Middle frontal gyrus (tissue), 1 donor: ENCODE data around the gene PRKAG2.

Source experiments
- DNase-seq: peaks from one replicate; pipeline ENCODE4 v3.0.0-alpha.2; 2015; ENCODE audit warnings: low spot score; ENCODE audit errors: extremely low spot score

Gene PRKAG2

DNA sequence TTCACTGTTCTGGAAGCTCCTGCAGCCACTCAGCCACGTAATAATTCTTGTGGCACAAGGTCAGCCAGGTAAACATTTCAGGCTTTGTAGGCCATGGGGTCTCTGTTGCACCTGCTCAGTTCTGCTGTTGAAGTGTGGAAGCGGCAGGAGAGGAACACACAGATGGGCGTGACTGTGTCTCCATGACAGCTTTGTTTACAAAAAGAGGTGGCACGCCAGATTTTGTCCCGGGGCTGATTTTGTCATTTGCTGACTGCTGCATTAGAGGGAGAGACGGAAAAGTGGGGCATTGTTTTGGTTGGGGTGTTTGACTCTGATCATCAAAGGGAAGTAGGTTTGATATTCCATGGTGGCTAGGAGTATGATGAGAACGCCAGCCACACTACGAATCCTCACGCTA lies 103.1 kb downstream of the PRKAG2 start:
- DNase-seq: no peak

DNA sequence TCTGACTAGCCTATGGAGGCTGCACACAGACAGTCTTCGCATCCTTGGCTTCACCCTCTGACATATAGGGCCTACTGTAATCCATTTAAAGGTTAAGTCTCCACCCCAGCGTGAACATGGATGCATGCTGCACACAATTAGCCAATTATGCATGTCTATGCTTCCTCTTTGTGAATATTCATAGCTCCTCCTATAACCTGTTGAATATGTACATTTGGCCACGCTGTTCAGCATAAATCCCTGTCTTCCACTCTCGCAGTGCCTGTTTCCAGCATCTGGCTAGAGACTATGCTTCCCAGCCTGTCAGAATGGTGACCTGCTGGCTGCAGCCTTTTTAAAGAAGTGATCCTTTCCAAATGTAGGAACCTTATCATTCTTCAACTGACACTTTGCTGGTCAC lies 106.7 kb downstream of the PRKAG2 start:
- no peak for DNase-seq

DNA sequence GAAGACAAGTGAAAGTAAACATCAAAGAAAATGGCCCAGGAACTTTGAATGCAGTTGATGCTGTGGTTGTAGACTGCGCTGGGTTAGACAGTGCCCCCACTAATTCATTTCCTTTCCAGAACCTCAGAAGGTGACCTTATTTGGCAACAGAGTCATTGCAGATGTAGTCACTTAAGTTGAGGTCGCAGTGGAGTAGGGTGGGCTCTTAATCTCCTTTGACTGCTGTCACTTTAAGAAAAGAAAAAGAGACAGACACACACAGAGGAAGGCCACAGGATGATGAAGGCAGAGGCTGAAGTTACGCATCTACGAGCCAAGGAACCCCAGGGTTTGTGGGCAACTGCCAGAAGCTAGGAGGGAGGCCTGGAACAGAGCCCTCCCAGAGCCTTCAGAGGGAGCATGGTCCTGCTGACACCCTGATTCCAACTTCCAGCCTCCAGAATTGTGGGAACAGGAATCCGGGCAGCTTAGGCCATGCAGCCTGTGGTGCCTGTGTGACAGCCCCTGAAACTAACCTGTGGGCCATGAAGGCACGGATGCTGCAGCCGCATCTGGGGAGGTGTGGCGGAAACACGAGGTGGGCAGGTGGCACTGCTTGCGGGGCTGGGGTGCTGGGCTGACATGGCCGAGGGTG lies 107.6 kb downstream of the PRKAG2 start:
- no peak for DNase-seq

DNA sequence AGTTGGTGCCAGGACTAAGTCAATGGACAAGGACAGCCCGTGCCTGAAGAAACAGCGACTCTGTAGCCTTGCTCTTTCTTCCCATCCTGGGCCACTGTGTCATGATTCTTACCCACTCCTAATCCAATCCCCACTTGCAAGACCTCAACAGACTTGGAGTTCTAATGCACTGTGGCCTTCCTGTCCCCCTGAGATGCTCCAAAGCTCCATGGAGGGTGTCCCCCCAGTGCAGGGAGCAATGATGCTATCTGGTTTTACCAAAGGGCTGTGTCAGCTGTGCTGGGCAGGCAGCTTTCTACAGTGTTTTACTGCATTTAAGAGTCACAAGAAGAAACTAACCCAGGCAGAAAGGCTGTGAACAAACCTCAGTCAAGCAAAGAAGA lies 108.1 kb downstream of the PRKAG2 start:
- DNase-seq: no peak

DNA sequence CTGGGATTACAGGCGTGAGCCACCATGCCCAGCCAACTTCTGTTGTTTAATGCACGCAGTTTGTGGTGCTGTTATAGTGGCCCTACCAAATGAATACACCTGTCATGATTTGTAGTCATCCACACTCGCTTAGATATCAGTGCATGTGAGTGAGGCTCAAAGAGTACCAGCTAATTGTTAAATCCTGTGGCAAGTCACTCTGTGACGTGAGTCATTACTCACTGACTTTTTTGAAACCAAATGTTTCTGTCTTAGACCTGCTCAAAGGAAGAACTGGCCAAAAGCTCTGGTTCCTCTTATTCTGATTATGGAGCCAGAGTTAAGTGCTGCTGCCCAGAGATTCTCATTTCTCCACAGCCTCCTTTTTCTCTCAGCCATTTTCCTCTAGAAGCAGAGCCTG lies 109.4 kb downstream of the PRKAG2 start:
- no peak for DNase-seq

DNA sequence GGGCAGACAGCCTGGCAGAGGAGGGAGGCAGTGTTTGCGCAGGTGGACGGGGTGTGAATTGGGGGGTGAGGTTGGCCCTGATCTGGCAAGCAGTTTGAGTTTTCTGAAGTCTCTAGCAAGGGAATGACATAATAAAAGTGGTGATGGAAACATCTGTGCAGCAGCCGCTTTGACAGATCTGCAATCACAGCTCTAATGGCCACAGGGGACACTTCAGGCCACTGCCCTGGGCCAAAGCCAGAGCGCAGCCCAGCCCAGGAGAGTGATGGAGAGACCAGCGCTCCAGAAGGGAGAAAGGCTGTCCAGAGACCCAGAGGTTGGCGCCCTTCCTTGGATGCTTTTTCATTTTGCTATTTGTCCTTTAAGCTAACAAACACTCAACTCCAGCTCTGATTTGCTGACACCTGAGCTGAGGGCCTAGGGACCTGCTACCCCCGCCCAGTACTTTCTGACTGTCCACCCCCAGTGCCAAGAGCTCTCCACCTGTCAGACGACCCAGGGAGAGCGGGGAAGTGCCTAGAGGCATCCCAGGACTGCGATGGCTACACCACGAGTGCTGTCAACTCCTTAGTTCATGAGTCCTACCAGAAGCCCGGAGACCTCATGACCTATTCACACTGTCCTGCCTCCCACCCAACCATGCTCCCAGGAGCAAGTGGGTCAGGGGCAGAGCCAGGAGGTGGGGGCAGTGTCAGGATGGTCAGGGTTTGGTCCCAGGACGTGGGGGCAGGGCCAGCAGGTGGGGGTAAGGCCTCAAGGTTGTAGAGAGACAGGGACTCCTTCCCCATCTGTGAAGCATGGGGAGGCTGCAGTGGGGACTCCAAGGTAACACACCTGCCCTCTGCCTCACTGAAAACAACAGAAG lies 112.6 kb downstream of the PRKAG2 start:
- no peak for DNase-seq

DNA sequence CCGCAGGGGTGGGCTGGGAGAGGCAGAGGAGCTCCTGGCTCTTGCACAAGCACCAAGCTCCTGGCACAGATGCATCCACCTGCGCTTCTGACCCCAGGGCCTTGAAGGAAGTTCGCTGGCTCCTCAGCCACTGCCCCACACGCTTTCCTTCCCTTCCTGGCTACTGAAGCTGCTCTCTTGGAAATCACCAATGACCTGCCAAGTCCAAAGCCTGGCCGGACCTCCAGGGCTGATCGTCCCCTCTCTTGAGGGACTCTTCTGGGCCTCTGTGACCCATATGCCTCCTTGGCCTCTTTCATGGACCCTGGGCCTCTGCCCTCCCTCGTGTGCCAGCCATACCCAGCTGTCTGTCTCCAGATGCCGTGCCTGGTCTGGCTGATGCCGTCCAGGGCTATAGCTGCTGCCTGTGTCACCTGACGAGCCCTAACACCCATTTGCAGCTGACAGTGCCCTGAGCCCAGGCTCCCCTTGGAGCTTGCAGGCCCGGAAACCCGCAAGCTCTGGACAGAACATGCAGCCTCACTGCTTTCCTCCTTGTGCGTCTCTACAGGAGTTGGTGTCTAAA lies 113.4 kb downstream of the PRKAG2 start:
- no peak for DNase-seq

DNA sequence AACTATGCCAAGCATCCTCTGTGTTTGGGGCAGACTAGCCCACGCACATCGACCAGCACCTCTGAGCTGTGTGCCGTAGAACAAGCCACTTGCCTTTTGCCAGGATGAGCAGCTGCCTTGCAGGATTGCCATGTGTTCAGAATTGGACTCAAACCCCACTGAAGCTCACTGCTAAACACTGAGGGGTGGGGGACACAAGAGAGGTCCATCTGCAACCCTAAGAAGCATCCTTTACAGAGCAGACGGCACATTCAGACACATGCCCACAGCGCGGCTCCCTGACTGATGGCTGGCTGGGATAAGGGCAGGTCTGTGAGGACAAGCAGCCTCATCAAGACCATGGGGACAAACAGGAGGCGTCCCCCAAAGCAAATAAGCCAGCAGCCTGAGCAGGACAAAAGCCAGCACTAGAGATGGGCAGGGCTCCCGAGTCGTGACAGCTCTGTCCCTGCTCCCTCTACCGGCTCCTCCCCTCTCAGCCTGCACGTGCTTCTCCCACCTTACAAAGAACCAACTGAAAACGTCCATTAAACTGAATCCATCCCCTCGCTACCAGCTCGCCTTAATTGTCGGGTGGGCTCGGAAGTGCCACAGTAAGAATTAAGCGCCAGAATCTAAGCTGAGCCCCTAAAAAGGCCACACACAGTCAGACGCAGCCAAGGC lies 114.2 kb downstream of the PRKAG2 start:
- no peak for DNase-seq

DNA sequence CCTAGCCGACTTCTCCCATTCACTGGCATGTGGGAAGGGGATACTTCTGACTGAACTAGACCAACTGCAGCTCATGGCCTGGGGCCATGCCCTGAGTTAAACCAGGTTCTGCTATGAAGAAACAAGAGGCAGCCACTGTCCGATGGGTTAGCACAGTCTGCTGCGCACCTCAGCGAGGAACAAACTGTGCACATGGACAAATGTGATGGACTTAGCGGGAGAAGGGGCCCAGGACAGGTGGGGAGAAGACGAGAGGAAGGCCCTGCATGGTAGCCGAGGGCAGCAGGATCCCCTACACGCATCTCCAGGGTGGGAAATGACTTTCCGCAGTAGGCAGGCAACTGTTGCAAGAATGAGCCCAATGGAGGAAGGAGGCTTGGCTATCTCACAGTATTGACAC lies 115.0 kb downstream of the PRKAG2 start:
- no peak for DNase-seq

DNA sequence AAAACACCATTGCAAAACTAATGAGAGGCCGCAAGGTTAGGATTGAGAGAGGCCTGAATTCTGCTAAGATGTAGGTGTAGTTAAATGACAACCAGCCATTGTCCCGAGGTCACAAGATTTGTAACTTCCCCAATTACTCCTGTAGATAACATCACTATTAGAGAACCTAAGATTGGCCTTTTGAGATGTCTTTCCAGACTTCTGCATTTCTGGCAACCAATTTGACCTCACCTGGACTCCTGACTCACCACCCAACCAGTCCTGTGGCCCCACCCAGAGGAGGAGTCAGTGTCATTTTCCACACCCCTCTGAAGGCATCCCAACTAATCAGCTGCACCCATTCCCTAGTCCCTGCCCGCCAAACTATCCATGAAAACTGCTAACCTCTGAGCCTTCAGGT lies 115.7 kb downstream of the PRKAG2 start:
- DNase-seq: no peak

DNA sequence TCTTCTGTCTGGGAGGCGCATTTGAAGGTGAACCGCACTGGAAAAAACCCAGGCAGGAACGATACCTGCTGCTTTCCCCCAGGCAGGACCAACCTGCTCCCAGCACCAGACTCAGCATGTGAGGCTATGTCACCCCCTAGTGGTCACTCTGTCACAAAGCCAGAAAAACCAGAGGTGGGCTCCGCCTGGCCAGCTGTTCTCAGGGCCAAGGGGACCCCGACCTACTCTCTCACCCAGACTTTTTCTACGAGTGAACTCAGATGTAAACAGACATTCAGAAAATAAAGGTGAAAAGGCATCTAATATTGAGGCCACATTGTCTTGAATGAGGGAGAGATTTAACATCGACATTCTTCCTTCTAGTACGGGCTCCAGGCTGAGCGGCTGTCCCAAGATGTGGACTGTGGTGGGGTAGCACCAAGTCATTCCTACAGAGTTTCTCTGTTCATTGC lies 117.3 kb downstream of the PRKAG2 start:
- DNase-seq: no peak

DNA sequence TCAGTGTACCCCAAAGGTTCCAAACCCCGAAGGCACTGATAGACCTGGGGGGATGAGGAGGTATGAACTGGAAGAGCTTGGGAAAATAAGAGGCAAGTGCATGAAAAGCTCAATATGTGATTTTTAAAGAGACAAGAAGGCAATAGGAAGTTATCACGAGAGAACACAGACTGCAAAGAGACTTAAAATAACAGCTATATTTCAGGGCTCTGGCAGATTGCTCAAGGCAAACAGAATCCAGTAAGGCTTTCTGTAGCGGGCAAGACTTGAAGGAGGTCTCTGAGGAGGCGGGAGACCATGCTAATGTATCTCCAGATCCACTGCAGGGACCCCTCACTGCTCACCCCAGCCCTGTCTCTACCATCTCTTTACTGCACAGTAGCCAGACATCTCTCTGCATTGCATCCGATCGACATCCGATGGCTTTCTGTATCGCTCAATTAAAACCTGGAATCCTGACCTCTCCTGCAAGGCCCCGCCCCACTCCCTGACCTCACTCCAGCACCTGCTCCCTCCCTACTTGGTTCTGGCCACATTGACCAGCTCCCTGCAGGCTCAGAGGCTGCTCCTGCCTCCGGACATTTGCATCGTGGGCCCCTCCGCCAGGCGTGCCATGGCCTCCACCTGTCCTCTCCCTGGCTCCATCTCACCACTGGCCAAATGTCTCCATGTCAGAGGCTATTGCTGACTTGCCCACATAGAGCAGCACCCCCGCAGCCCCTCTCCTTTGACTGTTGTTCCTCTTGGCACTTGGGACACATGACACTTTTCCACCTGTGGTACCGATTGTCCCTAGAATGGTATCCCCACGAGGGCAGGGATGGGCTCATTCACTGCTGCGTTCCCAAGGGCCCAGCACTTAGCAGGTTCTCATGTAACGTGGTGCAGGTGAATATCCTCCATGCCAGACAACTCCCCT lies 118.0 kb downstream of the PRKAG2 start:
- no peak for DNase-seq

DNA sequence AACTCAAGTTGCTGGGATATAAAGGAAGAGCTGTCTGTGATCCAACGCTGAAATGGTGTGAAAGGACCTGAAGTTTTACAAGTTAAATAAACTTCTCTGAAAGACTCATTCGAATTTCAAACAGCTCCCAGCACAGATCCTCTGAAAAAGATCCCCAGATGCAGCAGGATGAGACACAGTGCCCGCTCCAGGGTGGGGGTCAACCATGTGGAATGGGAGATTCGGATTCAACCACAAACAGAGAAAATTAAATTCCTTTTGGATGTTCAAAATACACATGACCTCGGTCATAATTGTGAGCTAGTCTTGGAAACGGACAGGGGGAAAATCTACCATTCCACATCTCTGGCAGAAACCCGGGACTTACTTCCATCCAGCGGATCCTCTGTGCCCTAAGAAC lies 119.6 kb downstream of the PRKAG2 start:
- DNase-seq: no peak

DNA sequence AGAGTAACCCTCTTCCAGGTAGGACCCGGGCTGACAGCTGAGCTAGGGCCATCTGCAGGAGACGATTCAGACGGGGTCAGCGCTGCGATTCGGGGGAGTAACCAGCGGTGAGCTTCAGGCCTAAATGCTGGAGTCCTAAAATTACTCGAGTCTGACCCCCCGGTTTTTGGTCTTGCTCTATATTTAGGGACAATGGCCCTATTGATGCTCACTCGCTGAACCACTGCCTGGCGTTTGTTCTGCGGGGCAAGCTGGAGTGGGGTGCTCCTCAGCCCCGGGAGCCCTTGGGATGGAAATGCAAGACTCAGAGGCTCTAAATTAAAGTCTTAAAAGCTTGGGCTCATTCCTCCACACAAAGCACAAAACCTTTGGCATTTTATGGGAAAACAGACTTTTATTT lies 120.0 kb downstream of the PRKAG2 start:
- no peak for DNase-seq

DNA sequence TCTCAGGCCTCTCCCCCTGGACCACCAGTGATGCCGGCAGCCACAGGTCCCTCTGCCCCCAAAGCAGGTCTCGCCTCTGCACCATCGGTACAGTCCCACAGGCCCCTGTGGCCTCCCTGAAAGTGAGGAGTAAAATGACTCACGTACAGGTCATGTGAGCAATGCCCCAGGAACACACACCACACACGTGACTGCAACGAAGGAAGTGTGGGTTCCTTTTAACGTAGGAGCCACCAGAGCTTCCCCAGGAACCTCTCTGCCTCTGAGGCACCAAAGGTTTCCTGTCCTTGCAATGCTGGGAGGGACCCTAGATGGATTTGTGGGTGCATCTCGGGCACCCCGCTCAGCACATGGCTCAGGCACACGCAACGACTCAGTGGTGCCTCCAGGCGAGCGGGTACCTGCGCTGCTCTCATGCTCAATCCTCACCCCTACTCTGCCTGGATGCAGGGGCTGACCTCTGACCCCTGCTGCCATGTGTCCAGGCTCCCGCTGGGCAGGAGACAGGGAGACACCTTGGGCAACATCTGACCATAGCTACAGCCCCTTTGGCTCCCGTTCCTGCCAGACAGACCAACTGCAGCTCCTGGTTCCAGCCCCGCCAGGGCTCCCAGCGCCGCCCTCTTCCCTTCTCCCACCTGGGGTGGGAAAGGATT lies 120.7 kb downstream of the PRKAG2 start:
- DNase-seq: no peak

DNA sequence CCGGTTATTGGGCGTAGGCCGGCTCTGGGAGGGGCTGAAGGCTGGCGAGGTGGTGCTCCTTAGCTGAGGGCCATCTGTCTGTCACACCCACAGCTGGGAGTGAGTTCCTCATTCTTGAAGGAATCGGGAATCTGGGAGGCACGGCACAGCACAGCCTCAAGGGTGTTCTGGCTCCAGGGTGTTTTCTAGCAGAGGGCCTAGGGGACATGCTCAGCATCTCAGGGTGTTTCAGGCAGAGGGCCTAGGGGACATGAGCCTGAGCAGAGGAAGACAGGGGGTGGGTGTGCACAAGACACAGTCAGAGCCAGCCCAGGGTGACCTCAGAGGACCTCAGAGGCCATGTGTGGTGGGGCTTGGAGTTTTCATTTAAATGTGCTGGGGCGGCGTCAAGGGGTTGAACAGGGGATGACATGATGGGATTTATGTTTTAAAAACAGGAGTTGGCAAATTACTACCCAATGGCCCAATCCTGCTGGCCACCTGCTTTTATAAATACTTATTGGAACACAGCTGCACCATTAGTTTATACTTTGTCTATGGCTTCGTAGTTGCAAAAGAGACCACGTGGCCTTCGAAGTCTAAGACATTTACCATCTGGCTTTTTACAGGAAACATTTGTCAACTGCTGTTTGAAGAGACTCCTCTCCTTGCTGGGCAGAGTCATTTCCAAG lies 121.6 kb downstream of the PRKAG2 start:
- no peak for DNase-seq

DNA sequence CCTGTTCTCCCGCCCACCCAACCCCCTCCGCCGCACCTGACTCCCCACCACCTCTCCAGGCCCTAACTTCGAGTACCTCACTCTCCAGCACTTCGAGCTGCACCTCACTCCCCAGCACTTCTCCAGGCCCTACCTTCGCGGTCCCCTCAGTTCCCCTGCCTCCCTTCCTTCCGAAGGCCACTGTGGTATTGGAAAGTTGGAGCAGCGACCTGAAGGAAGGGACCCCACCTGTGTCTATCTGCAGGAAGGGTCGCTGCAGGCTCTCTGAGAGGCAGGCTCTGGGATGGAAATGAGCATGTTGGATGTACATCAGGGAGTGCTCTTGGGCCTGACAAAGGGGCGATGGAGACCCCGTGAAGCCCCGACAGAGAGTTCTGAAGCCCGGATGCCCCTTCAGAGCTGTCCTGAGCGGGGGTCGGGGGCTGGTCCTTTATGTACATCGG lies 122.2 kb downstream of the PRKAG2 start:
- no peak for DNase-seq

DNA sequence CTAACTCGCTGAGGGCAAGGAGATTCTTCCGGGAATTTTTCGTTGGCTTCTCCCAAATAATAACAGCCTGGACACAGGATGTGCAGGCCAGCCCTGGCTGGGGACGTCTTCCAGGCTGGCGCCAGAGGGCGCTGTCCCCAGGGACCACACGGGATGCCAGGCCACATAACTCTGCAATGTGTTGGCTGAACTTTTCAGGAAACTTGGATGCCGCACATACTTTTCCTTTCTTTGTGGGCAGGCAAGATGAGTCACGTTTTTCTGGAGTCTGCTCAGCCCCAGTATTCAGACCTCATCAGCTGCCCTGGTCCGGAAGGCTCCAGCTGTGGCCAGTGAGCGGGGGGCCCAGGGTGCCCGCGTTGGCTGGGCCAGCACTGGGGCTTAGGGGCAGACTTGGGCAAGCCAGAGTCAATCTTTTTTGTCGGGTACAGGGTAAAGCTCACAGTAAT lies 122.7 kb downstream of the PRKAG2 start:
- peak; percentile 39 for DNase-seq

DNA sequence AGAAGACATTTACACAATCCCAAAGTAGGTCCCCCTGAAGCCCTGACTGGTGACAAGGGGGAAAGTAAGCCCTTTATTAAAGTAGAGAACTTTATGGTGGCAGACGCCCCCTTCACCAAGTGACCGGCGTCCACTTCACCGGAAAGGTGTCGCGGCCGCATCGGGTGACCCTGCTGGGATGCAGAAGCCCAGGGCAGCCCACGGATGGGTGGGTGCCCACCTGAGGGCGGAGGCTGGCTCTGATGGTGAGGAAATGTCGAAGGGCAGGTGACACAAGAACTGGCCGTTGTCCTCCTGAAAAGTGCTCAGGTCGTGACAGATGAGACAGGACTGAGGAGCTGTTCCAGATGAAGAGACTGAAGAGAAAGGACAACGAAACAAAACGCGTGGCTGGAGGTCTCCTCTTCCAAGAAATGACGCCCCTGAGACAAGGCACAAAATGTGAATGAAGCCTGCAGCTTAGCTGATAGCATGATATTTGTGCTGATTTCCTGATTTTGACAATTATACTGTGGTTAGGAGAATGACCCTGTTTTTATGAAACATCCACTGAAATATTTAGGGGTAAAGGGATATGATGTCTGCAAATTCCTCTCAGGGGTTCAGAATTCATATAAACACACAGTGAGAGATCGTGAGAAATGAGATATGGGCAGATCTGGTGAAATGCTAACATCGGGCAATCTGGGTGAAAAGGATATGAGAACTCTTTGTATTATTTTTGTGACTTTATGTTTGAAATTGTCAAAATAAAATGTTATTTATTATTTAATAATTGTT lies 123.9 kb downstream of the PRKAG2 start:
- no peak for DNase-seq
